Hippocampal formation (tissue), 2 donors: ENCODE measurements around the gene MB21D2.
"Not testable (repeated sequence)": the region's sequence is repeated elsewhere in the genome, so short reads cannot be mapped to it uniquely, and the experiment has no call there.

Experiments
- DNase-seq, 2 donors: peaks; one replicate each; lab custom pipeline; 2025; lab: John Stamatoyannopoulos, UW

MB21D2 gene

DNA sequence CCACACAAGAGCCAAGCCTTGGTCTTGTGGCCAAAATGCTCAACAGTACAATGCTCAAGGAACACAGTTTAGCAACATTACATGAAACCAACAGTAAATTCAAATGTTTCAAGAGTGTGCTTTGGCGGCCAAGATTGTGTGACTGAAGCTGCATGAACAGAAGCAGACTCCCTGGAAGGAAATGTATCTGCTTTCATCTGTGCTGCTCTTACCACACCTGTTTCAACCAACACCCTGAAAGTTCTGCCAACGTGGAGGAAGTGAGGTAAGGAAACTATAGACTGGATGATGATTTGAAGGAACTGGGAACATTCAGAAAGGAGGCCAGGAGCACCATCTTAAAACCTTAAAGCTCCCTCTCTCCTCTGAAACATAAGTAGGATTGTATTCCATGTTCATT is 55.7 kb downstream of the MB21D2 start:
- no peak for DNase-seq

DNA sequence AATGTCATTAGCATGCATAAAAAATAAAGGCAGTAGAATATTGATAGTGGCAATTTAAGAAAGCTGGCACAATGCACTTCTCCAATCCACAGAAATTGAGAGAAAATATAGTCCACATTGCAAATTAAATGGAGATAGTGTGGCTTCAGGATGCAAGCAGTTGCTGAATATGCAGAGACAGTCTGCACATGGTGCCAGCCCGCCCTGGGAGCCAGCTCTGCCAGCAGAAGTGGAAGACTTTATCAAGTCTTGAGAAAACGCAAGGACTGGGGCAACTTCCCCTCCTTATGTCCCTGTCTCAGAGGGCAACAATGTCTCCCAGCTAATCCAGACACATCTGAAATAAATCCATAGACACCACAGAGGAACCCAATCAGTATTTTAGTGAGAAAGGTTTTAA is 57.2 kb downstream of the MB21D2 start:
- DNase-seq: no peak

DNA sequence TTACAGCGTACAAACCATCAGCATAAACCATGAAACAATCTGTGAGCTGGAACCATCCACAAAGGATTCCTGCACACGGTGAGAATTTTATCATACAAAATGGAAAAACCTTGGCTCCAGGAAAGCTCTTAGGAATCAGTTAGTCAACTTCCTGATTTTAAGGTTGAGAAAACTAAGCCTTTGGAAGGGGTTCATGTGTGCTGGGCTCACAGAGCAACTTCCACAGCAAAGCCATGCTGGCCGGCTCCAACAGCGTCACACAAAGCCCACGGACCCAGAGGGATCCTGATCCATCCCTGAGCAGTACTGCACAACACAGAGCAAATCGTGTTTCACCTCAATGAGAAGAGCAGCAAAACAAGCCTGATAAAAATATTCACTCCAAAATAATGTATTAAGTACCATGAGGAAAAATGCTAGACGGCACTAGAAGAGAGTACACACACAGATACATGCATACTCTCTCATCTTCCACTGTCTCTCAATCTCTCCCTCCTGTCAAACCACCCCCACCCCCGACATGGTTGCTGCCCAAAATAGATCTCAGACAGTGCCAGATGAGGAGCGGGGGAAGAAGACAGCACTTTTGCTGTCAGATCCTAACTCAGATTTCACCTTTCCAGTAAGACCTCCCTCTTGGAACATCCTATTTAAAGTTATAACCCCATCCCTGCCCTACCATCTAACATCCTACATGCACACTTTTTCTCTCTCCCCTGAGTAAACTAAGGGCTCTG is 58.6 kb downstream of the MB21D2 start:
- DNase-seq: no peak

DNA sequence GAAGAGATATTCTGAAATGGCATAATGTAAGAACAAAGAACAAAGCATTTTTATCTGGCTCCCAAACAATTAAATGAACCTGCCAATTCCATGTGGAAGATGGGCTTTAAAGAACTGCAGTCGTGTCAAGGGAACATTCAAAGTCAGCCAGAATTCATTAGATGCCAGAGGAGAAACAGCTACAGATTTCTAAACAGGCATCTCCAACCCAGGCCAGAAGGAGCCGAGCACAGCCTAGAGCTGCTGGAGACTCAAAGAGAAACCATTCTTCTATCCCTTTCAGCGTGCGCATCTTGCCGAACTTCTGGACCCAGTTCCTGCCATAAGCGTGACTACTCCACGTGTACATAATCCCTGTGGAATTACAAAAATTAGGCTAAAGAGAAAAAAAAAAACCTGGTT is 60.4 kb downstream of the MB21D2 start:
- no peak for DNase-seq

DNA sequence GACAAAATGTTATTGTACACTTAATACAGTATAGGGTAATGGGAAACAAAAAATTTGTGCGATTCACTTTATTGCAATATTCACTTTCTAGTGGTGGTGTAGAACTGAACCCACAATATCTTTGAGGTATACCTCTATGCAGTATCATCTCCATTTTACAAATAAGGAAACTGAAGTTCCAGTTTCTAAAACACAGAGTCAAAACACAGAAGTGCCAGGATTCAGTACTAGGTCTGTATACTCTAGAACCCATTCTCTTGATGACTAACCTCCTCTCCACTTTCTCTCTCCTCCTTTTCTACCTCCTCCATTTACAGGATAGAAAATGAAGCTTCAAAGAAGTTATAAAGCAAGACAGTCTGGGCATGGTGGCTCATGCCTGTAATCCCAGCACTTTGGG is 62.2 kb downstream of the MB21D2 start:
- DNase-seq: no peak

DNA sequence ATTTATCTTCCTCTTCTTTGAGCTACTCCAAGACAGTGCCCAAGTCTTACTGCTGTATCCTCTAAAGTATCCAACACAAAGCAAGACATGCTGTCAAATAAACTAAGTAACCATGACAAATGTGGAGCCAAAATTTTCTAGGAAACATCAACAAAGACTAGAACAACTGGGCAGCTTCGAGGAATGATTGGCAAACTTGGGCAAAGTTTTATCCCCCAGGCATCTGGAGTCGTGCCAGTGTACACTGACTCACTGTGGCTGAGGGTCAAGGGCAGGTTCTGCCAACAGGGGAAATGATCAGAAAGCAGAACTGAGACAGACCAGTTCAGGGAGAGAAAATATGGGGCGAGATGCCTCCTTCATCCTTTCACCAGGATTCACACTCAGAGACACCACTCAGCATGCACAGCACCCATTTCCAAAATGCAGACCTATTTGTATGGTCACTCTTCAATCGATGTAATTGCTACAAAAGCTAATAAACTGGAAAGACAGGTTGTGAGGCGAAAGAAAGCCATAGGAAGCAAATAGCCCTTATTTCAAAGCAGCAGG is 65.8 kb downstream of the MB21D2 start:
- DNase-seq: no peak

DNA sequence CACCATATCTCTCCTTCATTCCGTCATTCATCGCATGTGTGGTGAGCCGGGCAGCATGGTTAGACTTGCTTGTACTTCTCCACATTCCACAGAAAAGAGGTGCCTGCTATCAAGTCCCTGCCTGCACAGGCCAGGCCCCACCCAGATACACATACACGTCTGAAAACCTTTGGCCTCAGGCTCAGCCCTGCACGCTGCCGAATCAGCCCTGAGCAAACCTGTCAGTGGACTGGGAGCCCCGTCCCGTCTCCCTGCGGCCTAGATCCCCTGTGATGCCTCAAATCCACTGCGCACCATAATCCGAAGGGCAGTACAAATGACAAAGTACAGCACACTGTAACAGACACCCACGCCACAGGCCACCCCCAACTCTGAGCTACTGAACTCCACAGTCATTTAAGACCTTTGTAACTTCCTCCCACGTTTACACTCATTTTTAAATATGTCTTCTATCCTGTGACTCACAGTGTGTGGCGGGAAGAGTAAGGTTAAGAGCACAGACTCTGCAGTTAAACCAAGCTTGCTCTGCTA is 67.1 kb downstream of the MB21D2 start:
- no peak for DNase-seq

DNA sequence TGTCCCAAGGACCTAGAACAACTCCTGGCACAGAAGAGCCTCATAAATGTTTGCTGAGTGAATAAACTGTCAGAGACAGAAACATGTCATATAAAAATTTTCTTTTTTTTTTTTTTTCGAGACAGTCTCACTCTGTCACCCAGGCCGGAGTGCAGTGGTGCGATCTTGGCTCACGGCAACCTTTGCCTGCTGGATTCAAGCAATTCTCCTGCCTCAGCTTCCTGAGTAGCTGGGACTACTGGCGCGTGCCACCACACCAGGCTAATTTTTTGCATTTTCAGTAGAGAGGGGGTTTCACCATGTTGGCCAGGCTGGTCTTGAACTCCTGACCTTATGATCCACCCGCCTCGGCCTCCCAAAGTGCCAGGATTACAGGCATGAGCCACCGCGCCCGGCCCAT is 67.8 kb downstream of the MB21D2 start:
- not testable (repeated sequence) for DNase-seq

DNA sequence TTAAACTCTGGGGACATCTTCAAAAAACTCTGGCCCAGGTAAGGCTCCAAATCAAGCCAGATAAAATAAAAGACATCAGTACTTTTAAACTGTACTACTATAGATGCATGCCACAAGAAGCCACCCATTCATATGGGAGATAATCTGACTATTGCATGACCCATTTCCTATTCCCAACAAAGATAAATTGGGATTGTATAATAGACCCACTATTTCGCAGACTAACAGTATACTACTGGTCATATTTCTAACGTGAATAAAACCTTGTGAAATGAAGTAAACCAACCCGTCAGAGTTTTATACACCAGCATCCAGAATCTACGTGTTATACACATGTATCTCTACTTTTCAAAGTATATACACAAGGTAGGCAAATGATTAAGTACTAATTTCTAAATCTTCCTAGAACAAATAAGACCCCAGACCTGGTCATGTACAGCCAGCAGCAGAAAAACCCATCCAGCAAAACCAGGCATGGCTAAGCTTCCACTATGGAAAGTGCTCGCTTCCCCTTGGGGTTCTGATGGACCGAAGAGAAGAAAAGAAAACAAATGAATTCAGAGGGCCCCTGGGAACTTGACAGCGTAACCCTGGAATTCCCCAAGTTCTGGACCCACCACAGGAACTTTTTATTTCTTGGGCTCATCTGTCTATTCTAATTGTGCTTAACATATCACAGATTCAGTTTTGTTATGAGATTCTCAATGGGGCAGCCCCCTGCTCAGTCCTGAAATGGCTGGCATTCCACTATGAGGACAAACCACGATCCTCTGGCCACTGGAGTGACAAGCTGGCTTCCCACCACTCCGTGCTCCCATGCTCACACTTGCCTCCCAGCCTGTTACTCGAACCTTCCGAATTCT is 69.1 kb downstream of the MB21D2 start:
- DNase-seq: no peak

DNA sequence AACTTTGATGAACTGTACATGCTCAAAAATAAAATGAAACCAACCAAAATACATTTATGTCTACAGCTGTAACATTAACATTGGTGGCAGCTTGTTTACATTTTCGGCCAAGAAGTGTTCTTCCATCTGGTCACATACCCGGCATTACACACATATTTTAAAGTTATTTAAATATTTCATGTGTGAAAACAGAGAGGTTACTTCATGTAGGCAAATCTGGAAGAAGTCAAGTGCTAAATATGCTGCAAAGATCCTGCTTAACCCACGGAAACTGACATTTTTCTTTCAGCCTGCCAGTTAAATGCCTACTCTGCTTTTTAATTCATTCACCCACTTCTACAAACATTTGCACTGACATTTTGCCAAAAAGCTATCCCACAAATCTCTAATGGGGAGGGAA is 69.7 kb downstream of the MB21D2 start:
- no peak for DNase-seq

DNA sequence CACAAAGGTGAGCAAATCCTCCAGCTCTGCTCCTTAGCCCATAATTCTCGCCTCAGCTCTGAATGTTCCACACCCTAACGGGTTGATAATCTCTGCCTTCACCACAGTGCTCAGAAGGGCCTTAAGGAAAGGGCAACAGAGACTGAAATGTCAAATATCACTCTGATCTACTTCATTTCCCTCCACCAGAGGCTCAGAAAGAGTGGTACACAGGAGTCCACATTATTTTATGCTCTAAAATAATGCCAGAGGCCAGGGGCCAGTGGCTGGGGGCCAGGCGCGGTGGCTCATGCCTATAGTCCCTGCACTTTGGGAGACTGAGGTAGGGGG is 72.2 kb downstream of the MB21D2 start:
- no peak for DNase-seq

DNA sequence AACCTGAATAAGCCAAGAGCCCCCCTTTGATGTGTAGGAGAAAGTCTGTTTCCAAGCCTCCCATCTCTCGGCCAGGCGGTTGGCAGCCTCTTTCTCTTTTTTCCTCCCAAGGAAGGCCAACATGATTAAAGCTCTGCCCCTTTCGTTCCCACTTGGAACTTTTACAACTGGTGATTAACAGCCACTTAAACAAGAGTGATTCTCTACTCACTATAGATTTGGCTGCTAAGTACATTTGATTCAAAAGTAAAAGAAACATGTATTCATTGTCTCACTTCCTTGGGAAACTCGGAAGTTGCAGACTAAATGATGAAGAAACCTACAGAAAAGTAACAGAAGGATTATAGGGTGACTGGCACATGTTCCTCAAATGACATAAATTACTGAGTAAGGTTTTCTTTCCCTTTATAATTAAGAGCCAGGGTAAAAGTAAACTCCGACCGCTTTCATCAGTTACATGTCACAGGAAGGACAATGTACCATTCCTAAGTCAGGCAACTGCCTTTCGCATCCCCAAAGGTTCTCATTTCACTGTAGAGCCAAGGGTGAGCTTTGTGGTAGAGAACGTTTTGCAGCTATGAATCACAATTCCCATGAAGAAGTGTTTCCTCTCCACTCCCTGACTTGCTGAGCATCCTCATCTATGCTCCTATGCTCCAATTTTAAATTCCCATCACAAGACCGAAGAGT is 72.7 kb downstream of the MB21D2 start:
- no peak for DNase-seq

DNA sequence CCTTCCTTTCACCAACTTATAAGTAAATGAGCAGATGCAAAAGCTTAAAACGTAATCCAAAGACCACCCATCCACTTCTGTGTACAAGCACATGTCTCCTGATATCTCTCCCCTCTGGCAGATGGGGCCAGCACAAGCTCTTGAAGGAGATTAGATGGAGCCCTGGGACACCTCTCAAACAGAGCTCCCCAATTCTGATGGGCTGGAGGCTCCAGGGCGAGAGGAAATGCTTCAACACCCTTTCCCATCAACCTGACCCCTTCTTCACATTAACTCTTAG is 73.2 kb downstream of the MB21D2 start:
- no peak for DNase-seq

DNA sequence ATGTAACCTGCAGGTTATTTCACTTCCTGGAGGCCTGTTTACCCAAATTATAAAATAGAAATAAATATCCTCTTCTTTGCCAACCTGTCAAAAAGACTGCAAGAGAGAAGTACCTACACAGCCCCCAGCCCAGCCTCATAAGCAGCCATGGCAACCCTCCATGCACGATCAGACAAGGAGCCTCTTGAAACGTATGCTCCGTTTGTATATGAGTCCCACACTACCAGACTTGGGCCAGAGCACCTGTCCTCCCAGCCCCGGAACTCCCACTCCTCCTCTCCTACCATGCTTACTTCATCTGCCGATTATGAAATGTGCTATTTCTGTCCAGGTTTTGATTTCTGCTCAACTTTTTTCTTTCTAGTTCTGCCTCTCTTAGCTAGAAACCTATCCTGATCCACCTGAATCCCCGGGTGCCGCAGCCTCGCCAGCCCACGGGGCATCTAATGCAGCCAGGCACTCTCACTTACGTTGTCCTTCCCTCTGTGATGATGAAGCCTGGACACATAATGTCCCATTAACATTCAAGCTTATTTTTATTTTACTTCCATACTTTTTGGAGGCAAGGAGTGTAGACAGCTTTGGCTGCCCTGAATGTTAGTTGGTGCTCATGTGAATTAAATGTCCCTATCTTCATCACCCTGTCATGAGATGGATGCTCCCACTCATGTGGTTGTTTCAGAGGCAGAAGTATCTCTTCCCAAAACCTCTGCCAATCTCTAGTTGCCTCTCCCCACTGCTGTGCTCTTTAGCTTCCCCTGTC is 73.8 kb downstream of the MB21D2 start:
- DNase-seq: no peak

DNA sequence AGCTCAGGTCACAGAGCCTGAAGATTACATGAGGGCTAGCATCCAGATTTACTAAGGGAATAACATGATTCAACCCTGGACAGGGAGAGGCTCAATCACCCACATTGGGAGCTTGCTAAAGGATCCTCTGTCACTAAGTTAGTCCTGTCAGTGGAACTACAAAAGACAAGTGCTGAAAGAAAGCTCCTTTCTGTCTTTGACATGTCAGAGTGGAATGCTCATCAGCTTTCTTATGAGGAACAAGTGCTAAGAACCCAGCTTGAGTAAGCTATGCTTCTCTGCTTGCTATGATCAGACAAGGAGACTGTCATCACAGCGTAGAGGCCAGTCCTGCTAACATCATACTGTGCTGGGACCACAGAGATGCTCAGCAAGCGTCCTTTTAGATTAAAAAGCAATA is 74.5 kb downstream of the MB21D2 start:
- DNase-seq: no peak

DNA sequence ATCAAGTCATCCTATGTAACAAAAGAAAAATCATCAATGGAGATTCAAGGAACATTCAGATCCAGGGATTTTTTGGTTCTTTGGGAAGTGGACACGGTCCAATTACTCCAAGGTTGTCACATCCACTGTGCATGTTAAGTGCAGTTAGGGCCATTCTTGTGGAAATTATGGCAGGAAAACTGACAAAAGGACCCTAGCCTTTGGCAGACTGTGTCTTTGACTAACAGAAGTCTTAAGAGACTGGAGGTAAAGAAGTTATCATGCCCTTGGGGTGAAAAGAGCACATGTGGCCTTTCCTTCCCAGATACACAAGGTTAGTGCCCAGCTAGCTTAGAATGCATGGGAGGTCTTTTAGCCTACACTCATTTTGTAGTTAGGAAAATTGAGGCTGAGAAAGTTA is 74.9 kb downstream of the MB21D2 start:
- DNase-seq: no peak

DNA sequence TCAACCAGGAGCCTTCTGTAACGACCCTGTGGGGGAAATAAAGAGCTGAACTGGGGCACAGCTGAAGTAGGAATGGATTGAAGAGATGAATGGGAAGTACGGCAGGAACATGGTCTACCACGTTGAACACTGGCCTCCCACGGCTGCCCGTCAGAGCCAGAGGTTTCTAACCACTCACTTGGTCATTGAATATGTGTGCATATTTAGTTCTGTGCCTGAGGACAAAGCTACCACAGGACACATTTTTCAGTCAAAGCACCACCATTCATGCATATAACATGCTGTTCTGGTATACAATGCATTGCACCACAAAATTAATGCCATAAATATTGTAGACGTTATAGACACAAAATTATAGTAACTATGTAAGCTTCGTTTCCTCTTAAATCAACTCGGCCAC is 75.5 kb downstream of the MB21D2 start:
- no peak for DNase-seq

DNA sequence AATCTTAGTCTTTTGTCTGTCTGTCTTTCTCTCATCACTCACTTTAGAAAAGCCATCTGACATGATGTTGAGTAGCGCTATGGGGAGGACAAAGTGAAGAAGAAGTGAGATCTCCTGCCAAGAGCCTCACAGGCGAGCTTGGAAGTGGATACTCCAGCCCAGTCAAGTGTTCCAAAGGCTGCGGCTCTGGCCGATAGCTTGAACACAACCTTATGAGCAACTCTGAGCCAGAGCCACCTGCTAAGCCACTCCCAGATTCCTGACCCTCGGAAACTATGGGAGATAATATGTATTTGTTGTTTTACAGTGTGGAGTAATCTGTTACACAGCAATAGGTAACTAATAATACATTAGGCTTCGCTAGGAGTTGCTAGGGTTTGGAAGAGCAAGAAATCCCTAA is 76.2 kb downstream of the MB21D2 start:
- no peak for DNase-seq

DNA sequence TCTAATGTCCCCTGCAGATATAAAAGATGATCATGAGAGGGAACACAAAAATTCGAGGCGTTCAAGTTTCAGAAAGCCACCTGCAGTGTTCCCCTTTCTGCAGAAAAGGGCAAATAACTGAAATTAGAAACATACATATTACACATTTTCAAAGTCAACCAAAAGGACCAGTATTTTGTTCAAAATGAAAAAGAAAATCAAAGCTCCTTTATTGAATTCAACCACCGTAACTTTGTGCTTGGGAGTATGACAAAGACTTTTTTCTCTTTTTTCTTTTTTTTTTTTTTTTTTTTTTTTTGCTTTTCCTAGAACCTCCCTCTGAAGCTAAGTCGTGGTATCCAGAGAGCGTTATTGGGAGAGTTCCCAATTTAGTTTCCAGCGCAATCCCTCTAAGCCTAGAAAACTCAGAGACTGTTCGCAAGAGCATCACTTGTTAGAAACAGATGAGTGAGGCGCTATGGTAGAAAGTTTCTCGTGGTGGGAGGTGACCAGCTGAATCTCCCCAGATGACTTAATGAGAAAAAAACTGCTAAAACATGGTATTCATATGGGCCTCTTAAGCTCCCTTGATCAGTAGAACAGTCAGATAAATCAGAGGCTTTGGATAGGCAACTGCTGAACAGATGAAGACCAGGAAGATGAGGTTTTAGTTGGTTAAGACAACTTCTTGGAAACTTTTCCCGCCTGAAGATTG is 77.4 kb downstream of the MB21D2 start:
- DNase-seq: no peak

DNA sequence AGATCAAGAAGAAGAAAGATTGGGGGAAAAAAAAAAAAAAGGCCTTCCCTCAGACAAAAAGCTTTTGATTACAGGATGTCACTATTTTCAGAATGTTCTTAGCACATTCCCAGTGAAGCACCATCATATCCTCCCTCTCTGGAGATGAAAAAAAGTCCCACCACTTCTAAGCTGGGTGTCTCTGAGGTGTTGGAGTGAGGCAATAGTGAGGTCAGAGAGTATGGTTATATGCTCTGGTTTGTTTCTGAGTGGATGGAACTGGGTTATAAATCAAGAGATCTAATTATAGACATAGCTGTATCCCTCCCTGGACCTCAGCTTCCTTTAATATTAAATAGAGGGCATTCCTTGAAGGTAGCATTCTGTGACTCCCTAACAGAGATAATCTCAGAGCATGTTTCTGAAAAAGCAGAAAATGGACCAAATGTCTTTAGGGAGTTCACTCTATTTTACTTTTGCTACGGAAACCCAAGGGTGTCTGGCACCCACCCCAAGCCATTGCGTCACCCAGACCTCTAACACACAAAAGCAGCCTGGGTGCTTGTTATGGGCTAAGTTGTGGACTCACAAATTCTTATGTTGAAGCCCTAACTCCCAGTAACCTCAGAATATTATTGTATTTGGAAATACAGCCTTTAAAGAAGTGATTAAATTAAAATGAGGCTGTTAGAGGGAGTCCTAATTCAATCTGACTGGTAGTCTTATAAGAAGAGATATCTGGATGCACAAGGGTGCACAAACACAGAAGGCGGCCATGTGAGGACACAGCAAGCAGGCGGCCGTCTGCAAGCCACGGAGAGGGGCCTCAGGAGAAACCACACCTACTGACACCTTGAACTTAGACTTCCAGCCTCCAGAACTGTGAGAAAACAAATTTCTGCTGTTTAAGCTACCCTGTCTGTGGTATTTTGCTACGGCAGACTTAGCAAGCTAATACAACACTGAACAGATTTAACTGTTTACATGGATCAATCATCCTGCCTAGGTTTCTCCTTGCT is 81.5 kb downstream of the MB21D2 start:
- DNase-seq: no peak
